GM18868 (cell line): ENCODE results near the gene LRRC8D.

ENCODE experiments used
- ATAC-seq: cut with Tn5 transposase; IDR thresholded peaks from one replicate; pipeline ENCODE4 v1.9.1; 2021; ENCODE audit warnings: mild to moderate bottlenecking, moderate library complexity; ENCODE audit not compliant: unreplicated experiment

LRRC8D gene

DNA sequence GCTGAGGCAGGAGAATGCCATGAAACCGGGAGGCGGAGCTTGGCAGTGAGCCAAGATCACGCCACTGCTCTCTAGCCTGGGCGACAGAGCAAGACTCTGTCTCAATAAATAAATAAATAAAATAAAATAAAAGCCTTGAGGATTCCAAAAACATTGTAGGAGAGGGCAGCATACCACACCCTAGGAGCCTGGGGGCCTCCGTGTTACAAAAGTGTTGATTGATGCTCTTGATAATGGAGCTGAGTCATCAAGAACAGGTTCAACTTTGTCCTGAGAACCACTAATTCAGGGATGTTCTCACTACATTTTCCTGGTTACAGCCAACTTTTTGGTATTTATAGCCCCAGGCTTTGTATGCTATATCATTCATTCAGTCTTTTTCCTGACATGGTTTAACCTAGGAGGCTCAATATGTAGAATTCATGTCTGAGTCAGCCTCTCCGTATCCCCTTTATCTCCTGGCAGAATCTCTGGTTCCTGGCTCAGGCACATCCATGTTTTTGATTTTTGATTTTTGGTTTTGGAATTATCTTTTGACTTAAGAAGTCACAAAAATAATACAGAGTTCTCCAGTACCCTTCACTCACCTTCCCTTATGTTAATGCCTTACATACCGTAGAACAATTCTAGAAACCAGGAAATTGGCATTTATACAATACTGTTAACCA lies 69.4 kb downstream of the LRRC8D start:
- ATAC-seq = no peak

- no peak for ATAC-seq
Observed at GRCh38 chr1:89892816-89893215, 72.0 kb downstream of the LRRC8D start.

GRCh38 chr1:89894210-89895201 lies 73.7 kb downstream of the LRRC8D start:
- ATAC-seq = no peak

- no peak for ATAC-seq
Observed at GRCh38 chr1:89896105-89896942, 75.5 kb downstream of the LRRC8D start.

- ATAC-seq = no peak
Observed at GRCh38 chr1:89897347-89898133, 76.7 kb downstream of the LRRC8D start.

DNA sequence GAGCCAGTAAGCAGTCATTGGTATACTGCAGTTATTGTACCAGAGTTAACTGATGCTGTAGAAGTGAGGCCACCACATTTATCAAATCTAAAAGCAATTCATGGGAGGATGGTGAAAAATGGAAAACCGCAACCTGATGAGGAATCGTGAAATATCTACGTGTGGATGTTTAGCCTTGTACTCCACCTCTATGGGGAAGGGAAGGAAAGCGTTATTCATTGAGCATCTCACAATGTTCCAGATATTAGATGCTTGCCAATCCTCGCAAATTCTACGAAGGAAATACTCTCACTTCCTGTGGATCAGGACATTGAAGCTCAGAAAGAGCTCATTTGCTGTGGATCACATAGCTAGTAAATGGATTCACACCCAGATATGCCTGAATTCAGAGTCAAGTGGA lies 77.3 kb downstream of the LRRC8D start:
- no peak for ATAC-seq

GRCh38 chr1:89898695-89899470 lies 78.1 kb downstream of the LRRC8D start:
- no peak for ATAC-seq

DNA sequence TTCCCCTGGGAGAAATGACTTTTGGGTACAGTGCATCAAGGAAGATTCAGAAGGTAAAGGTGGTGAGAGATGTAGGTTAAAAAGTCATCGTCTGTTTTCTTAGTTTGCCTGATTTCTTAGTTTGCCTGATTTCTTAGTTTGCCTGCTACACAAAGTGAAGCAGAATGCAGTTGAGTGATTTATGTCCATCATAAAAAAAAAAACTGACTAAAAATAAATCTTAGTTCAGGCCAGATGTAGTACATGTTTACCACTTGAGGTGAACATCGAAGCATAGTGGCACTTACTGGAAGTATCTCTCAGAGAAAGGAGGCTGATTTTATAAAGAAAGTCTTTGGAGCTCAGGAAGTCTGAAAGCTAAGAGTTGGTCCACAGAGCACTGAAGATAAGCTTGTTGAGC lies 79.5 kb downstream of the LRRC8D start:
- ATAC-seq = no peak

- no peak for ATAC-seq
Observed at GRCh38 chr1:89900791-89901708, 80.2 kb downstream of the LRRC8D start.

- ATAC-seq = no peak
Observed at GRCh38 chr1:89901957-89902669, 81.3 kb downstream of the LRRC8D start.

DNA sequence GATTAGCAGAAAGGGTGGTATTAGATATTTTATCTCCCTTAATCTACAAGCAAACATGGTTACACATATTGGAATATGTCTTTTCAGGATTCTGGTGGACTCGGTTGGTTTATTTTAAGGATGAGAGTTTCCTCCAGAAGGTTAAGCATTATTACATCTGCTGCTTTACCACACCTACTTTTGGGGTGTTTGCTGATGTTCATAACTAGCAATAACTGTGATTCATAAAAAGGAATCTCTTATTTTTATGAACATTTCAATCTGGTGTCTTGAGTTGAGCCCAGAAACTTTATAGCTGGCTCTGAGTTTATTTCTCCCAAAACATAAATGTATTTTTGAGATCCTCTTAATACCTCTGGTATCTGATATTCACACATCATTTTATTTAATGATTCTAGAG lies 82.7 kb downstream of the LRRC8D start:
- ATAC-seq = no peak

DNA sequence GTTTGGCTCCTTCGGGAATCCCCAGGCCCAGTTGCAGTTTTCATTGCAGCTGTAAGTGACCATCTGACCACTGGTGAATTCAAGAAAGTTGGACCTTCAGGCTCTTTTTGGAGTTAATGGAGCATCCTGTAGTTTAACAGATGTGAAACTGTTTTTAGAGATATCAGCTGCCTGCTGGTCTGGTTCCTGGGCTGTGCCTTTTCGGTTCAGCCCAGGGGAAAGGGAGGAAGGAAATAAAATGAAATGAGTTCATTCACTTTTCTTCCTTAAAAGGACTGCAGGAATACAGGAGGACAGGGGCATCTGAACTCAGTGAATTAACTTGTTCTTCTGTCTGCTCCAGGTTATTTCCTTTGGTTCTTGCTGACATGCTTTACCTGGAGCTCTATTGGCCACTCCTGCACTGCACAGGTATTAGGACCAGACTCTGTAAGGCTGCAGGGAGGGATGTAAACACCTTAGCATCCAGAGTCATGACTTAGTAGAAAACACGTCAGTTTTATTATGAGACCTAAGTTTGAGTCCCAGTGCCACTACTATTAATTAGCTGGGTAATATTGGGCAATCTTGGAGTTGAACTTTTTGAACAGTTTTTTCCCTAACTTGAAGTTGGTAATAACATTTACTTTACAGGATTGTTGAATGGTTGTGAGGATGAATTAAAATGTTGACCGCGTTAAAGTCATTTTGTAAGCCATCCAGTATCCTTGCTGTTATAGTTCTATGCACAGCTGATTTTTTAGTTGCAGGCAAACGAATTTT lies 83.6 kb downstream of the LRRC8D start:
- ATAC-seq = no peak

- no peak for ATAC-seq
Observed at GRCh38 chr1:89905395-89906058, 84.7 kb downstream of the LRRC8D start.

GRCh38 chr1:89906088-89906487 lies 85.3 kb downstream of the LRRC8D start:
- no peak for ATAC-seq

GRCh38 chr1:89907727-89908212 lies 86.9 kb downstream of the LRRC8D start:
- ATAC-seq = no peak

GRCh38 chr1:89908273-89908671 lies 87.4 kb downstream of the LRRC8D start:
- no peak for ATAC-seq
